Stomach (tissue), 4 donors: ENCODE measurements around the gene ITGB3BP.

Source experiments
- EP300 ChIP-seq: sonication (generic); formaldehyde crosslinking; IDR thresholded peaks from one replicate; pipeline ENCODE4 v1.6.1; 2017; ENCODE audit warnings: antibody characterized with exemption
- TF ChIP-seq, protein P1 (sequence below), 7 experiments: fragments of 450-650 bp in 4 of 7; fragments of 200-600 bp in 3 of 7; sonication (generic) in 3 of 7; IDR thresholded peaks; one replicate each; pipeline ENCODE4 v1.5.1; 2016 to 2019; ENCODE audit warnings: antibody characterized with exemption in 7 of 7, control low read depth in 2 of 7, mild to moderate bottlenecking in 1 of 7

DNA sequence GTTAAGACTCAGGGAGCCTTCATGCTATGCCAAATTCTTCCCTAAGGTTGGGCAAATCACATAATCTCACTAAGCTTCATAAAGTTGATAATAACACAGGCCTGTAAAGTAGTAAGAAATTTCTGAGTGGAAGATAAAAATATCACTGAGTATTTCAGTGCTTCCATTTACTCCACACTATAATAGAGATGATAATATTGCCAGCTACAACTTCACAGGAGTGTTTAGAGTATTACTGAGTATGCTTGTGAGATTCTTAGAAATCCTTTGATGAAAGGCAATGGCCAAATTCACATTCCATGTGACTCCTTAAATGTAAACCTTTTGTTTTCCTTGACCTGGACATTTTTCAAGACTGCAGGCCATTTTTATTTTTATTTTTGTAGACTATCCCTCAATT, 10.4 kb downstream of the ITGB3BP start:
- TF ChIP-seq, protein P1, sequence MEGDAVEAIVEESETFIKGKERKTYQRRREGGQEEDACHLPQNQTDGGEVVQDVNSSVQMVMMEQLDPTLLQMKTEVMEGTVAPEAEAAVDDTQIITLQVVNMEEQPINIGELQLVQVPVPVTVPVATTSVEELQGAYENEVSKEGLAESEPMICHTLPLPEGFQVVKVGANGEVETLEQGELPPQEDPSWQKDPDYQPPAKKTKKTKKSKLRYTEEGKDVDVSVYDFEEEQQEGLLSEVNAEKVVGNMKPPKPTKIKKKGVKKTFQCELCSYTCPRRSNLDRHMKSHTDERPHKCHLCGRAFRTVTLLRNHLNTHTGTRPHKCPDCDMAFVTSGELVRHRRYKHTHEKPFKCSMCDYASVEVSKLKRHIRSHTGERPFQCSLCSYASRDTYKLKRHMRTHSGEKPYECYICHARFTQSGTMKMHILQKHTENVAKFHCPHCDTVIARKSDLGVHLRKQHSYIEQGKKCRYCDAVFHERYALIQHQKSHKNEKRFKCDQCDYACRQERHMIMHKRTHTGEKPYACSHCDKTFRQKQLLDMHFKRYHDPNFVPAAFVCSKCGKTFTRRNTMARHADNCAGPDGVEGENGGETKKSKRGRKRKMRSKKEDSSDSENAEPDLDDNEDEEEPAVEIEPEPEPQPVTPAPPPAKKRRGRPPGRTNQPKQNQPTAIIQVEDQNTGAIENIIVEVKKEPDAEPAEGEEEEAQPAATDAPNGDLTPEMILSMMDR (IDR thresholded peaks at IDR 0.05), result no peak
- no peak for TF ChIP-seq EP300
